HepG2 (cell line): ENCODE data around the gene SCGB3A1. TPM values are rescaled to one million over a fixed set of nuclear protein-coding genes. Genes with fewer than 3 reads are reported as not detected.

Experiments used
- ATAC-seq: fragments of 200-7000 bp; cut with Tn5 transposase; 3 replicates; pipeline ENCODE4 v1.9.1; 2020; ENCODE audit warnings: mild to moderate bottlenecking, moderate library complexity
- BruUV-seq: library from RNA; stranded (reverse); fragments of 400-500 nt; replicated peaks from 2 replicates; lab custom pipeline; 2021; lab: Mats Ljungman, UMichigan
- CTCF ChIA-PET: fragments of 300-600 bp; formaldehyde crosslinking; extraction: SDS; loops from one replicate; lab custom pipeline; 2021; ENCODE audit warnings: low total read pairs, inconsistent platforms, low intra/inter-chr PET ratio; lab: Yijun Ruan, JAX
- POLR2A ChIA-PET: fragments of 350-600 bp; sonication (Branson Sonifier 250); formaldehyde crosslinking; loops from one replicate; lab custom pipeline; 2020; ENCODE audit warnings: antibody characterized with exemption, inconsistent platforms; lab: Yijun Ruan, JAX
- DNase-seq: peaks from one replicate; pipeline ENCODE4 v3.0.0-alpha.2; 2015; ENCODE audit warnings: low spot score
- FAIRE-seq: peaks from 3 replicates; lab custom pipeline; 2011; peaks lifted over from hg19 to GRCh38; lab: Jason Lieb, UNC
- H2AFZ ChIP-seq: one replicate; pipeline ENCODE4 v1.6.1; 2011; ENCODE audit warnings: low read length, inconsistent platforms
- H3K27ac ChIP-seq: fragments of 300-600 bp; 3 replicates; pipeline ENCODE4 v1.8.0; 2011; ENCODE audit warnings: mixed run types, mild to moderate bottlenecking, mixed read lengths, low read length, inconsistent platforms; ENCODE audit not compliant: insufficient read depth; ENCODE audit errors: extremely low read length
- H3K27me3 ChIP-seq, 2 experiments: fragments of 200-600 bp in 1 of 2; 2 replicates in 1 of 2; 3 replicates in 1 of 2; pipeline versions ENCODE4 v1.6.0 to v1.8.0; 2011; ENCODE audit warnings: low read length in 2 of 2, mild to moderate bottlenecking in 2 of 2, moderate library complexity in 2 of 2, inconsistent platforms in 1 of 2; ENCODE audit not compliant: insufficient read depth in 2 of 2, control insufficient read depth in 1 of 2
- H3K36me3 ChIP-seq, 2 experiments: fragments of 200-600 bp in 1 of 2; replicated peaks in 1 of 2; 2 replicates in 1 of 2; 3 replicates in 1 of 2; pipeline versions ENCODE4 v1.5.1 to v1.8.0; 2011; ENCODE audit warnings: low read length in 2 of 2, inconsistent platforms in 1 of 2; ENCODE audit not compliant: insufficient read depth in 2 of 2, control insufficient read depth in 1 of 2
- H3K4me1 ChIP-seq: 2 replicates; pipeline ENCODE4 v1.5.1; 2012; ENCODE audit warnings: low read length, inconsistent platforms; ENCODE audit not compliant: insufficient read depth
- H3K4me2 ChIP-seq: 2 replicates; pipeline ENCODE4 v1.6.0; 2011; ENCODE audit warnings: low read depth, low read length, inconsistent platforms
- H3K4me3 ChIP-seq, 3 experiments: fragments of 200-600 bp in 1 of 3; sonication (generic), shearing (Covaris generic) in 1 of 3; replicated peaks in 1 of 3; 2 replicates each; pipeline ENCODE4 v1.5.1; 2011 to 2016; ENCODE audit warnings: low read length in 3 of 3, inconsistent platforms in 2 of 3, low read depth in 2 of 3, mild to moderate bottlenecking in 2 of 3, control low read depth in 1 of 3, mixed read lengths in 1 of 3; ENCODE audit not compliant: insufficient read depth in 1 of 3
- H3K79me2 ChIP-seq: one replicate; pipeline ENCODE4 v1.6.1; 2011; ENCODE audit warnings: low read length, inconsistent platforms; ENCODE audit not compliant: insufficient read depth
- H3K9ac ChIP-seq: 2 replicates; pipeline ENCODE4 v1.6.0; 2011; ENCODE audit warnings: mild to moderate bottlenecking, low read depth, low read length, inconsistent platforms; ENCODE audit not compliant: insufficient read depth
- H3K9me3 ChIP-seq: 2 replicates; pipeline ENCODE4 v1.5.1; 2012; ENCODE audit warnings: mild to moderate bottlenecking, low read length
- H4K20me1 ChIP-seq: 2 replicates; pipeline ENCODE4 v1.6.0; 2011; ENCODE audit warnings: inconsistent platforms, mild to moderate bottlenecking, low read length, moderate library complexity; ENCODE audit not compliant: insufficient read depth
- AGO1 ChIP-seq: fragments of 200-400 bp; formaldehyde crosslinking; IDR thresholded peaks from 2 replicates; pipeline ENCODE4 v1.6.1; 2017; ENCODE audit warnings: mild to moderate bottlenecking, low read depth, low read length, moderate library complexity; ENCODE audit not compliant: poor library complexity, severe bottlenecking
- ATF4 ChIP-seq, 2 experiments: fragments of 450-650 bp in 1 of 2; sonication (generic) in 1 of 2; formaldehyde crosslinking; IDR thresholded peaks; 2 replicates each; pipeline versions ENCODE4 v1.5.0 to v1.8.0; 2020 to 2022; ENCODE audit warnings: mild to moderate bottlenecking in 1 of 2, missing genetic modification reagents in 1 of 2
- HNF1B ChIP-seq: sonication (generic); formaldehyde crosslinking; IDR thresholded peaks from 2 replicates; pipeline ENCODE4 v1.5.1; 2020; ENCODE audit warnings: mild to moderate bottlenecking, moderate library complexity, missing genetic modification reagents
- IRX3 ChIP-seq: sonication (generic); formaldehyde crosslinking; IDR thresholded peaks from 2 replicates; pipeline ENCODE4 v1.8.1; 2023; ENCODE audit warnings: mild to moderate bottlenecking, low read depth, missing genetic modification reagents, borderline replicate concordance
- KLF11 ChIP-seq: IDR thresholded peaks from 2 replicates; pipeline ENCODE4 v1.6.1; 2016; ENCODE audit warnings: missing compliant biosample characterization
- MAFF ChIP-seq: IDR thresholded peaks from 2 replicates; pipeline ENCODE4 v1.6.1; 2011; ENCODE audit warnings: low read depth, low read length, improper control_type of control experiment
- MAFK ChIP-seq, 2 experiments: IDR thresholded peaks in 1 of 2; conservative IDR thresholded peaks in 1 of 2; 2 replicates each; pipeline ENCODE4 v1.6.1; 2011; ENCODE audit warnings: improper control_type of control experiment in 2 of 2, low read length in 2 of 2
- NAIF1 ChIP-seq: sonication (generic); formaldehyde crosslinking; IDR thresholded peaks from 2 replicates; pipeline ENCODE4 v1.5.0; 2020; ENCODE audit warnings: mild to moderate bottlenecking, missing genetic modification reagents, borderline replicate concordance
- NFE2L2 ChIP-seq: fragments of 150-350 bp; IDR thresholded peaks from 2 replicates; pipeline ENCODE4 v1.6.1; 2014; ENCODE audit warnings: low read length
- TBL1XR1 ChIP-seq: fragments of 150-350 bp; IDR thresholded peaks from 2 replicates; pipeline ENCODE4 v1.6.1; 2014; ENCODE audit warnings: borderline replicate concordance, low read length; ENCODE audit not compliant: partially characterized antibody
- ZNF605 ChIP-seq: sonication (generic); formaldehyde crosslinking; IDR thresholded peaks from 2 replicates; pipeline ENCODE4 v1.8.0; 2022; ENCODE audit warnings: mild to moderate bottlenecking, missing genetic modification reagents
- ZNF629 ChIP-seq: sonication (generic); formaldehyde crosslinking; conservative IDR thresholded peaks from 2 replicates; pipeline ENCODE4 v1.5.0; 2020; ENCODE audit warnings: missing genetic modification reagents
- ZNF709 ChIP-seq: sonication (generic); formaldehyde crosslinking; IDR thresholded peaks from 2 replicates; pipeline ENCODE4 v1.5.0; 2020; ENCODE audit warnings: mild to moderate bottlenecking, missing genetic modification reagents
- ZNF75D ChIP-seq: sonication (generic); formaldehyde crosslinking; IDR thresholded peaks from 2 replicates; pipeline ENCODE4 v1.8.1; 2023; ENCODE audit warnings: missing genetic modification reagents, mild to moderate bottlenecking, borderline replicate concordance
- WGBS: methylation state at CpG from one replicate; pipeline ENCODE4 v1.1.6; 2017; ENCODE audit warnings: low lambda C conversion rate; 5-methylcytosine and 5-hydroxymethylcytosine counted together
- in situ Hi-C: cut with HindIII; loops from 2 replicates; pipeline ENCODE4 v1.10.0; 2017; ENCODE audit warnings: low pct_unique_long_range_greater_than_20kb; ENCODE audit not compliant: extremely low pct_ligation_motif_present
- intact Hi-C: fragments of 100-400 bp; cut with micrococcal nuclease; formaldehyde crosslinking; loops from one replicate; pipeline ENCODE4 v1.10.0; 2022; ENCODE audit not compliant: unreplicated experiment
- polyA plus RNA-seq, 8 experiments: library from polyadenylated mRNA; depleted of rRNA in 3 of 8; stranded (reverse) in 7 of 8; unstranded in 1 of 8; fragments of >200 nt; fragmentation: Illumina TruSeq in 4 of 8; extraction: Trizol in 4 of 8; gene quantifications; 2 replicates each; pipeline versions ENCODE4 v1.2.1 to v1.2.3, GENCODE V29; 2011 to 2016; ENCODE audit warnings: low read depth in 4 of 8, missing spikeins in 1 of 8, mixed read lengths in 1 of 8; ENCODE audit not compliant: insufficient read depth in 1 of 8
- total RNA-seq, 5 experiments: library from RNA; depleted of rRNA; stranded (reverse); fragments of >200 nt; fragmentation: Illumina TruSeq; extraction: Trizol; gene quantifications; 2 replicates each; pipeline ENCODE4 v1.2.3, GENCODE V29; 2016; ENCODE audit warnings: low read depth in 1 of 5

SCGB3A1 gene
- total and polyA plus RNA-seq, 2 of the 13 experiments (the other 11 are each of a cell fraction or from before 2014, with no cell fraction given) = not detected

- POLR2A ChIA-PET = no interaction called here
- Histone ChIP-seq H3K4me3 (no peak overlapping the region), H2AFZ (no peak overlapping the region), H3K79me2 (peaks cover 16% of the 10 kb centered on the region), H3K27ac (no peak overlapping the region), H3K4me2 (no peak overlapping the region), H4K20me1 (no peaks in the 10 kb centered on the region), H3K36me3 (peaks cover 6 to 51% of the 10 kb centered on the region in 2 experiments), H3K4me1 (no peaks in the 10 kb centered on the region), H3K27me3 (no peaks in the 10 kb centered on the region; a peak in 1 of 5 replicates), H3K9me3 (no peaks in the 10 kb centered on the region), H3K9ac (no peak overlapping the region)
- intact Hi-C loops (no loop called here), in situ Hi-C loops (no loop called here)
- no peak for FAIRE-seq
- peak; percentile 37; the same call in 1 of the 2 replicates for TF ChIP-seq NFE2L2
- no peak for TF ChIP-seq ZNF629 (CRISPR knock-in tag)
- peak; percentile 92 for TF ChIP-seq MAFK (conservative IDR thresholded peaks at IDR 0.05 in 1 of 2, IDR thresholded peaks at IDR 0.05 in 1 of 2; ENCODE audit: low read length in 2 of 2)
- no peak for TF ChIP-seq AGO1
- TF ChIP-seq ZNF605 = no peak
- TF ChIP-seq MAFF = peak; percentile 88
- no peak for DNase-seq
- BruUV-seq = no TSS peak
- no peak for ATAC-seq
- CTCF ChIA-PET = no interaction called here
- WGBS = 95% methylated on average over 3 of the region's 3 CpGs
Observed at GRCh38 chr5:180548563-180548962, 42.7 kb downstream of the SCGB3A1 start.

- WGBS = 96% methylated on average over 3 of the region's 3 CpGs
- no peaks in the 10 kb centered on the region for H3K4me1 ChIP-seq
- H3K36me3 ChIP-seq = peaks cover 4 to 45% of the 10 kb centered on the region in 2 experiments
- no peaks in the 10 kb centered on the region for H4K20me1 ChIP-seq
- H3K9me3 ChIP-seq = no peaks in the 10 kb centered on the region
- in situ Hi-C loops (no loop called here), intact Hi-C loops (no loop called here)
- H3K9ac ChIP-seq = no peak overlapping the region
- POLR2A ChIA-PET = no interaction called here
- CTCF ChIA-PET = no interaction called here
- no peak overlapping the region for H3K4me2 ChIP-seq
- FAIRE-seq (no peak), ATAC-seq (no peak), DNase-seq (no peak)
- no TSS peak for BruUV-seq
- H3K27ac ChIP-seq = no peak overlapping the region
- peaks cover 18% of the 10 kb centered on the region for H3K79me2 ChIP-seq
- H3K4me3 ChIP-seq = no peak overlapping the region
- no peaks in the 10 kb centered on the region; a peak in 1 of 5 replicates for H3K27me3 ChIP-seq
- H2AFZ ChIP-seq = no peak overlapping the region
- no peak for TF ChIP-seq KLF11
- TF ChIP-seq IRX3 (CRISPR knock-in tag) = no peak
- no peak for TF ChIP-seq NAIF1
- TF ChIP-seq TBL1XR1 = no peak
- no peak for TF ChIP-seq ATF4 (CRISPR knock-in tag; IDR thresholded peaks at IDR 0.05)
- no peak for TF ChIP-seq ZNF75D
- no peak for TF ChIP-seq ZNF709 (CRISPR knock-in tag)
- no peak for TF ChIP-seq HNF1B
Observed at GRCh38 chr5:180545248-180545647, 46.1 kb downstream of the SCGB3A1 start.
